Body of pancreas (tissue), 4 donors: ENCODE data around the gene STRADA.

Source experiments
- POLR2A ChIP-seq, 3 donors: fragments of 450-650 bp; IDR thresholded peaks; one replicate each; pipeline ENCODE4 v1.6.1; 2016; ENCODE audit warnings: antibody characterized with exemption in 3 of 3, mild to moderate bottlenecking in 2 of 3
- TF ChIP-seq, protein P1 (sequence below), 7 experiments: fragments of 450-650 bp in 4 of 7; fragments of 200-600 bp in 3 of 7; sonication (generic) in 3 of 7; IDR thresholded peaks; one replicate each; pipeline ENCODE4 v1.5.1; 2016 to 2019; ENCODE audit warnings: antibody characterized with exemption in 7 of 7

DNA sequence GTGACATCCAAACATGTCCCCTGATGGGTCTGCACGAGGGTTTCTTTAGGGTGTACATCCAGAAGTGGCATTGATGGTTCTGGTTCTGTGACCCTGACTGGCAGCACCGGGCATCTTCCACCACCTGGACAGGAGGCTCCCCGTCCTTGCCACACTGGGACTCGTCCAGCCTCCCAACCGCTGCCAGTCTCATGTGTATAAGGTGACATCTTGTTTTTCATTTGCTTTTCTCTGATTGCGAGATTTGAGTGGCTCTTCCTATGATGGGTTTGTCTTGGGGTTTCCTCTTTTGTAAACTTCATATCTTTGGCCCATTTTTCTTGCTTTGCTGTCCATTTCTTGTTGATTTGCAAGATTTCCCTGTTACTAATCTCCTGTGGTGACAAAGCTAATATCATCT, 32.5 kb downstream of the STRADA start:
- TF ChIP-seq, protein P1, sequence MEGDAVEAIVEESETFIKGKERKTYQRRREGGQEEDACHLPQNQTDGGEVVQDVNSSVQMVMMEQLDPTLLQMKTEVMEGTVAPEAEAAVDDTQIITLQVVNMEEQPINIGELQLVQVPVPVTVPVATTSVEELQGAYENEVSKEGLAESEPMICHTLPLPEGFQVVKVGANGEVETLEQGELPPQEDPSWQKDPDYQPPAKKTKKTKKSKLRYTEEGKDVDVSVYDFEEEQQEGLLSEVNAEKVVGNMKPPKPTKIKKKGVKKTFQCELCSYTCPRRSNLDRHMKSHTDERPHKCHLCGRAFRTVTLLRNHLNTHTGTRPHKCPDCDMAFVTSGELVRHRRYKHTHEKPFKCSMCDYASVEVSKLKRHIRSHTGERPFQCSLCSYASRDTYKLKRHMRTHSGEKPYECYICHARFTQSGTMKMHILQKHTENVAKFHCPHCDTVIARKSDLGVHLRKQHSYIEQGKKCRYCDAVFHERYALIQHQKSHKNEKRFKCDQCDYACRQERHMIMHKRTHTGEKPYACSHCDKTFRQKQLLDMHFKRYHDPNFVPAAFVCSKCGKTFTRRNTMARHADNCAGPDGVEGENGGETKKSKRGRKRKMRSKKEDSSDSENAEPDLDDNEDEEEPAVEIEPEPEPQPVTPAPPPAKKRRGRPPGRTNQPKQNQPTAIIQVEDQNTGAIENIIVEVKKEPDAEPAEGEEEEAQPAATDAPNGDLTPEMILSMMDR (IDR thresholded peaks at IDR 0.05): no peak
- no peak for TF ChIP-seq POLR2A (IDR thresholded peaks at IDR 0.05)
